Measurements from ENCODE around the gene LAMC3.
"Not testable (repeated sequence)": the region's sequence is repeated elsewhere in the genome, so short reads cannot be mapped to it uniquely, and the experiment has no call there.

LAMC3 gene

GRCh38 chr9:131031005-131031641, 22.1 kb downstream of the LAMC3 start:
- no peak for DNase-seq

GRCh38 chr9:131031642-131032005, 22.6 kb downstream of the LAMC3 start:
- DNase-seq = no peak

- DNase-seq = no peak
Observed at GRCh38 chr9:131032384-131032783, 23.4 kb downstream of the LAMC3 start.

GRCh38 chr9:131033269-131034224, 24.6 kb downstream of the LAMC3 start:
- DNase-seq = no peak

GRCh38 chr9:131034268-131034667, 25.3 kb downstream of the LAMC3 start:
- no peak for DNase-seq

GRCh38 chr9:131034749-131035148, 25.8 kb downstream of the LAMC3 start:
- not testable (repeated sequence) for DNase-seq

- no peak for DNase-seq
Observed at GRCh38 chr9:131035548-131035947, 26.6 kb downstream of the LAMC3 start.

GRCh38 chr9:131036071-131036470, 27.1 kb downstream of the LAMC3 start:
- no peak for DNase-seq

GRCh38 chr9:131036529-131037334, 27.8 kb downstream of the LAMC3 start:
- DNase-seq = no peak

GRCh38 chr9:131037335-131038255, 28.6 kb downstream of the LAMC3 start:
- no peak for DNase-seq

GRCh38 chr9:131038256-131039128, 29.5 kb downstream of the LAMC3 start:
- no peak for DNase-seq

- DNase-seq = no peak
Observed at GRCh38 chr9:131039129-131039954, 30.4 kb downstream of the LAMC3 start.

- DNase-seq = no peak
Observed at GRCh38 chr9:131042666-131043065, 33.7 kb downstream of the LAMC3 start.

- no peak for DNase-seq
Observed at GRCh38 chr9:131043087-131043486, 34.1 kb downstream of the LAMC3 start.

GRCh38 chr9:131043646-131044045, 34.7 kb downstream of the LAMC3 start:
- DNase-seq = no peak

- DNase-seq = no peak
Observed at GRCh38 chr9:131045300-131046092, 36.5 kb downstream of the LAMC3 start.

GRCh38 chr9:131046093-131046380, 37.1 kb downstream of the LAMC3 start:
- DNase-seq = no peak

GRCh38 chr9:131046581-131047202, 37.7 kb downstream of the LAMC3 start:
- peak; percentile 90 for DNase-seq

GRCh38 chr9:131048332-131048731, 39.4 kb downstream of the LAMC3 start:
- no peak for DNase-seq
